Fibroblast of skin of scalp (primary cell): ENCODE results near the gene HTR4.
"Not testable (repeated sequence)": the region's sequence is repeated elsewhere in the genome, so short reads cannot be mapped to it uniquely, and the experiment has no call there.

Experiments
- DNase-seq: peaks from one replicate; pipeline ENCODE4 v3.0.0-alpha.2; 2013

Gene HTR4

DNA sequence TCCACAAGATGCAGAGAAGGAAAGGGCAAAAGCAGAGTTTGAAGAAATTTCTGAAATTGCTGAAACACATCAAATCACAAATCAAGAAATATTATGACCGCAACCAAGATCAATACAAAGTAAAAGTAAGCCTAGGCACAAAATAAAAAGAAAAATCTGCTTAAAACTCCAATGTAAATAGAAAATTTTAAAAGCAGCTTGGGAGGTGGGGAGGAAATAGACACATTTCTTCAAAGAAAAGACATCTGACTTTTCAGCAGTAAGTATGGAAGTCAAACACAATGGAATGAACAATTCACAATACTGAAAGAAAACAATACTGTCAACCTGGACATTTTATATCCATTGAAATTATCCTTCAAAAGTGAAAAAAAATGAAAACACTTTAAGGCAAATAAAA is 55.1 kb downstream of the HTR4 start:
- DNase-seq: no peak

DNA sequence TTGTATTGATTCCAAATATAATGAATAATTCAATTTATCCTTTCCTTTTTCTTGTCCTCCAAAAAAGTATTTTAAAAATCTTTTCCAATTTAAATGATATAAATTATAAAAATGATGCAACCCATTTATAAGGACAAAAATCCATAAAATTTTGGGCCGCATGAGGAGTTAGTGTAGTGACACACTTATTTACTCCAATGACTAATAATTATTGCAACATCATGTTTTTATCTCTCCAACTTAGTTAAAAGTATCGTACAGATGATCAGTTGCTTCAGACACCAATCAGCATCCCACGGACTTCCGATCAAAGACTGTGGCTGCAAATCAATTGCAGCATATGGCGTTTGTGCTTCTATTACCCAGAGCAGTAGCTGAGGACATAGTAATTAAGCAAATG is 58.6 kb downstream of the HTR4 start:
- DNase-seq: no peak

DNA sequence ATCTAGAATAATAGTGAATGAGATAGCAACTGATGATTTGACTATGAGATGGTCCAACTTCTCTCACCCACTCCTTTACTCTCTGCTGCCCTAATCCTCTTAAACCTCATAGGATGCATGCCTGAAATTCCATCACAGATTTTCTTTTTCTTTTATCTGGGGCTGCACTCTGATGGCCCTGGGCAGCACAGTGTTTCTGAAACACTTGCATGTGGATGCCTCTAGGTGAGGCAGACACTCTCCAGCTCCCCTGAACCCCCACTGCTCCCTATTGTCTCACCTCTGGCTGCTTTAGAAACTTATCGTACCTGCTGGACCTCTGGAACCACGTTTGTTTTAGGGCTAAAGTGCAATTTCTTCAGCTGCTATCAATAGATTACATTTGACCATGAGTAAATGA is 67.5 kb downstream of the HTR4 start:
- DNase-seq: no peak

DNA sequence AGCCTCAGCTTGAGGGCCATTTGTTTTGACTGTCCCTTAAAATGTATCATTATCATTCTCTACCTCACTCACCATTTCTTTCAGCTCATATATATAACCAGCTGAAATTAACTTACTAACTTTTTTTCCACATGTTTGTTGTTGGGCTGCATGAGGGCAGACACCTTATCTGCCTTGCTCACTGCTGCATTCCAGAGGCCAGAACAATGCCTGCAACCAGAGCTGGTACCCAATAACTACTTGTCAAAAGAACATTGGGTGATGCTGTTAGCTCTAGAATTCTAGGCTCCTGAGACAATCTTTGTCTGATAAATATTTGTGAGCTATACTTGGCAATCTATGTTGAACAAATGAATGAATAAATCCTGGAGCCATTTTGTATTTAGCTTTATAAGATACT is 68.3 kb downstream of the HTR4 start:
- no peak for DNase-seq

GRCh38 chr5:148584103-148584502 is 70.2 kb downstream of the HTR4 start:
- no peak for DNase-seq

- DNase-seq: no peak
Measured at GRCh38 chr5:148583421-148583965, 70.8 kb downstream of the HTR4 start.

GRCh38 chr5:148574167-148574566 is 80.2 kb downstream of the HTR4 start:
- no peak for DNase-seq

DNA sequence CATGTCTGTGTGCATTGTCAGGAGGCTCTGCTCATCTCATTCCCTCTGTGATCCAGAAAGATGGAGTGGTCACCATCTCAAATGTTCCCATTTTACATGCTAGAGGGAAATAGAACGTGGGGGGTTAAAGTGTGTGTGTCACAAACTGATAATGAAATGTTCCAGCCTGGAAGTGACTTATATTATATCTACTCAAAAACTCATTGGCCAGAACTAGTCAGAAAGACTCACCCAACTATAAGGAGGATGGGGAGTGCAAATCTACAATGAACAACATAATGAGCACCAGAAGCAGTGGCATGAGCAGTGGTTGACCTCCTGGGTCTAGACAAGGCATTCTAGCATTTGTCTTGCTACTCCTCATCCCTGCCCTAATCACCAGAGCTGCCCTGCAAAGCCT is 81.0 kb downstream of the HTR4 start:
- DNase-seq: no peak

DNA sequence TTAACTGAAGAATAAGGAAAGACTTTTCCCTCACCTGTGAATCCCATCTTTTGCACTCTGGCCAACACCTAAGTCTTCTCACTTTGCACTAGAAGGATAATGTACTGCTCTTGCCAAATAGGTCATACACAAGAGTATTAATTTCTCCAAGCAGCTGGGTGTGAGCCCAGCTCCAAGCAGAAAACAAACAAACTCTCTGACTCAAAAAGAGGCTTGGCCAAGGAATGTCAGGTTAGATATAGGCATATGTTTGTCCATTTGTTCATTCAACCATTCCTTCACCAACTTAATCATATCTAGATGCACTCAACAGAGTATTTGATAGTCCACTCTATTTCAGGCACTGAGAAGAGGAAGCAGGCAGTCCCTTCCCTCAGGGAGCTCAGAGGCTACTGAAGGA is 84.4 kb downstream of the HTR4 start:
- DNase-seq: no peak

- no peak for DNase-seq
Measured at GRCh38 chr5:148565148-148565547, 89.2 kb downstream of the HTR4 start.

GRCh38 chr5:148563021-148563420 is 91.3 kb downstream of the HTR4 start:
- DNase-seq: no peak

DNA sequence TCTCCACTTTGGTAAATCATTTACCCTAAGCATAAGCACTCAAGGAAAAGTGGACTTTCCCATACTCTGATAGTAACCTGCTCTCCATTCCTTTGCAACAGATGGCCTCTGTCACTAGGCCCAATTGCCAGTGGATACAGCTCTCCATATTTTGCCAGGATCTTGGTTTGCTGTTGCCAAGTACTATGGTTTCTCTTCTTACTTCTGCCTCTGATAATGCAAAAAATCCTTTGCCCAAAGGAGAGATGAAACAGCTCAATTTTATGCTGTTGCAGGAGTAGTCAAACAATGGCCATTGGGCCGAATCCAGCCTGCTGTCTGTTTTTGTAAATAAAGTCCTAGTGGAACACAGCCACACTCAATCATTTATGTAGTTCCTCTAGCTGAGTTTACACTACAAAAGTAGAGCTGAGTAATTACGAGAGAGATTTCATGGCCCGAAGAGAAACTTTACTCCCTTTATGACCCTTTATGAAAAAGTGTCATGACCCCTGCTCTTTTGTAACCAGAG is 92.5 kb downstream of the HTR4 start:
- DNase-seq: no peak

GRCh38 chr5:148559461-148559860 is 94.9 kb downstream of the HTR4 start:
- DNase-seq: no peak

GRCh38 chr5:148558892-148559291 is 95.4 kb downstream of the HTR4 start:
- no peak for DNase-seq

GRCh38 chr5:148556835-148557234 is 97.5 kb downstream of the HTR4 start:
- DNase-seq: no peak

DNA sequence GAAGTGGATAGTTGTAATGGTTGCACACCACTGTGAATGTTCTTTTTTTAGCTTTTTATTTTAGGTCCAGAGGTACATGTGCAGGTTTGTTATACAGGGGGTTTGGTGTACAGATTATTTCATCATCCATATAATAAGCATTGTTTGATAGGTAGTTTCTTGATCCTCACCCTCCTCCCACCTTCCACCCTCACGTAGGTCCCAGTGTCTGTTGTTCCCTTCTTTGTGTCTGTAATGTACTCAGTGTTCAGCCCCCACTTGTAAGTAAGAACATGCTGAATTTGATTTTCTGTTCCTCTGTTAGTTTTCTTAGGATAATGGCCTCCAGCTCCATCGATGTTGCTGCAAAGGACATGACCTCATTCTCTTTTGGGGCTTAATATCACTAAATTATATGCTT is 99.7 kb downstream of the HTR4 start:
- DNase-seq: no peak

DNA sequence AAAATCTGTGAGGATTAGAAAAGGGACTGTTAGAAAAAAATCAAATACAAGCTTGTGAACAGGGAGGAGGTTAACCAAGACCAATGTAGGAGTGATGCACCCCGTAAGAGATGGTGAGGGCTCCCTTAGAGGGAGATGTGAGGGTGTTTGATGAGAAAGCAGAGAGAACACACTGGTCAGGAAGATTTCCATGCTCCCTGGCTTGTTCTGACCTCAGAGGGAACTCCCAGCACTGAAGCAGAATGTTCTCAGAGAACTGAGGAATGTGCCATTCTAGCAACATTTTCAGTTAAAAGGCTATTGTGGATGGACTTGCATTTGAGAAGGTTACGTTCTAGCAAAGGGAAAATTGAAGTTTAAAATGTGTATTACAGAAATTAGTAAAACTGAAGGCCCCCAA is 110.6 kb downstream of the HTR4 start:
- no peak for DNase-seq

- DNase-seq: no peak
Measured at GRCh38 chr5:148542812-148543211, 111.5 kb downstream of the HTR4 start.

DNA sequence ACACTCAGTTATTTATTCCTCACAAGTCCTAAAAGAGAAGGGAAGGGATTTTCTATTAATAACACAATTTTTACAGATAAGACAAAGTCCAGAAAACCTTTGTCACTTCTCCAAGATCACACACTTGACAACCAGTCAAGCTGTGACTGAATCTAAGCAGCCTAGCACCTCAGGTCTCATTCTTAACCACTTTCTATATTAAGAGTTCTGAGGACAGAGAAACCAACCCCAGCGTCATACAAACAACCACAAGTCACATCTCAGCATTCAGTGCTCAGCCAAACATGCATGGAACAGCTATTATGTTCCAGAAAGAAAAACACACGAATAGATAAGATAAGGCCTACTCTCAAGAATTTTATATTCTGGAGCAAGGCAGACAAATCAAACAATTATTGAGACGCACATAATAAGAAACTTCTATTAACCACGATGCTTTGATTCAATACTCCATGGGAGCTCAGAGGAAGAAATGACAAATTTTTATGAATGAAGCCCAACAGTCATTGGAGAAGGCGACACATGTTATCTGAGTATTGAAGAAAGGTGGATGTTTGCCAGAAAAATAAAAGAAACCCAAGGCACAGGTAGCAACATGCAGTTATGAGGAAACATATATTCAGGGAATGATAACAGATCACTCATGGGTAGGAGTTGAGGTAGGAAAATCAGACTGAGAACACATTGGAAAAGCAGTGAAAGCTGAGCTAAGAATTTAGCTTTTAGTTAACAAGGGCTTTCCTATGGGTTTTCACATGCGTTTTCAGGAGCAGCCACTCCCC is 113.1 kb downstream of the HTR4 start:
- DNase-seq: no peak

DNA sequence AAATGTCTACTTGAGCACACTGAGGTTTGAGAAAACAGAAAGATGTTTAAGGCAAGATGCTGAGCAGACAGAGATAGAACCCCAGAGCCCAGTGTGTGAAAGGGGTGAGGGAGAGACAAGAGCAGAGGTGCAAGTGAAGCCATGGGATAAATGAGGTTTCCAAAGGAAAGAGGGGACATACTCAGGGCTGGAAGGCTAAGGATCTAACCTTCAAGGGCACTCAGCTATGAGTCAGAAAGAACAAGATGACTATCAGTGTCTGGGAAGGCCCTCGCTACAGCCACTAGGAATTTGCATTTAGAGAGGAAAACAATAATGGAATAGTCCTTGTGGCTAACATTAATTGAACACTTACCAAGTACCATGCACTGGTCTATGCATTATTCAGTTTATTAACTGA is 113.7 kb downstream of the HTR4 start:
- no peak for DNase-seq

- no peak for DNase-seq
Measured at GRCh38 chr5:148539851-148540250, 114.5 kb downstream of the HTR4 start.

DNA sequence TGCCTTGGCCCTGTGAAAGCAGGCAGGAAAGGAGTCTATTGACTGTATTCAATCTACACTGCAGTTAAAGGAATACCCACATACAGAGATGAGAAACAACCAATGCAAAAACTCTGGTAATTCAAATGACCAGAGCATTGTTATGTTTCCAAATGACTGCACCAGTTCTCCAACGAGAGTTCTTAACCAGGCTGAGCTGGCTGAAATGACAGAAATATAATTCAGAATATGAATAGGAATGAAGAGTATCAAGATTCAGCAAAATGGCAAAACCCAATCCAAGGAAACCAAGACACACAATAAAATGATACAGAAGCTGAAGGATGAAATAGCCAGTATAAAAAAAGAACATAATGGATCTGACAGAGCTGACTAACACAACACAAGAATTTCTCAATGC is 119.1 kb downstream of the HTR4 start:
- no peak for DNase-seq

DNA sequence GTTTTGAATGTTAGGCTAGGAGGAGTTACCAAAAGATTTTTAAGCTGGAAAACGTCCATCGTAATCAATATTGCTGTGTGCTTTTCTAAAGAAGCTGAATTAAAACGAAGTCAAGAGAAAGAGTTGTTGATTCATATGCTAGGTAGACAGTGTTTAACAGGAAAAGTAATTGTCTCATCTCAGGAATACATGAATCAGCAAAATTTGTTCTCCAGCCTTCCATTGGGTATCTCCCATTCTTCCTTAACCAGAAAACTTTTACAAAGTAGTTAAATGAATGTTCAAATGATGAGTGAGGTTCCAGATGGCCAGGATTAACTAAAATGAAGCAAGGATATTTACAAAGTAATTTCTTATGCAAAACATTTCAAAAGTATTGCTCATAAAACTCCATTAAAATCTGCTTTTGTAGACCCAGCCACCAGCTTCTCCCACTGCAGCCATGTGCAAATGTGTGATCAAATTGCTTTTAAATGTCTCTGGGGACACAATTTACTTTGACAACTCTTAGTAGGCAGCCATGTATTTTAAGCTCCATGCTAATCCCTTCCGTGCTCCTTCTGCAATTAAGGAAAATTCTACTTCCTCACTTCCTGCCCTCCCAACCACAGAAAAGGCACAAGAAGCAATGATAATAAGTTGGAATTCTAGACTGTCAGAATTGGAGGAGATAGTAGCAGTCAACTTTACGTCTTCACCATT is 121.2 kb downstream of the HTR4 start:
- no peak for DNase-seq

DNA sequence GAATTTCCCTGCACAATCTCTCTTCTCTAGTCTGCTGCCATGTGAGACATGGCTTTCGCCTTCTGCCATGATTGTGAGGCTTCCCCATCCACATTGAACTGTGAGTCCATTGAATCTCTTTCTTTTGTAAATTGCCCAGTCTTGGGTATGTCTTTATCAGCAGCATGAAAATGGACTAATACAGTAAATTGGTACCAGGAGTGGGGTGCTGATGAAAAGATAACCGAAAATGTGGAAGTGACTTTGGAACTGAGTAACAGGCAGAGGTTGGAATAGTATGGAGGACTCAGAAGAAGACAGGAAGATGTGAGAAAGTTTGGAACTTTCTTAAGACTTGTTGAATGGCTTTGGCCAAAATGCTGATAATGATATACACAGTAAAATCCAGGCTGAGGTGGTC is 124.9 kb downstream of the HTR4 start:
- DNase-seq: not testable (repeated sequence)
